GM19099 (cell line): ENCODE data around the gene AIF1L.

Experiments used
- POLR2A ChIP-seq: IDR thresholded peaks from 3 replicates; pipeline ENCODE4 v1.6.1; 2011; ENCODE audit warnings: low read depth; ENCODE audit not compliant: insufficient read length; ENCODE audit errors: extremely low read depth

The AIF1L gene

DNA sequence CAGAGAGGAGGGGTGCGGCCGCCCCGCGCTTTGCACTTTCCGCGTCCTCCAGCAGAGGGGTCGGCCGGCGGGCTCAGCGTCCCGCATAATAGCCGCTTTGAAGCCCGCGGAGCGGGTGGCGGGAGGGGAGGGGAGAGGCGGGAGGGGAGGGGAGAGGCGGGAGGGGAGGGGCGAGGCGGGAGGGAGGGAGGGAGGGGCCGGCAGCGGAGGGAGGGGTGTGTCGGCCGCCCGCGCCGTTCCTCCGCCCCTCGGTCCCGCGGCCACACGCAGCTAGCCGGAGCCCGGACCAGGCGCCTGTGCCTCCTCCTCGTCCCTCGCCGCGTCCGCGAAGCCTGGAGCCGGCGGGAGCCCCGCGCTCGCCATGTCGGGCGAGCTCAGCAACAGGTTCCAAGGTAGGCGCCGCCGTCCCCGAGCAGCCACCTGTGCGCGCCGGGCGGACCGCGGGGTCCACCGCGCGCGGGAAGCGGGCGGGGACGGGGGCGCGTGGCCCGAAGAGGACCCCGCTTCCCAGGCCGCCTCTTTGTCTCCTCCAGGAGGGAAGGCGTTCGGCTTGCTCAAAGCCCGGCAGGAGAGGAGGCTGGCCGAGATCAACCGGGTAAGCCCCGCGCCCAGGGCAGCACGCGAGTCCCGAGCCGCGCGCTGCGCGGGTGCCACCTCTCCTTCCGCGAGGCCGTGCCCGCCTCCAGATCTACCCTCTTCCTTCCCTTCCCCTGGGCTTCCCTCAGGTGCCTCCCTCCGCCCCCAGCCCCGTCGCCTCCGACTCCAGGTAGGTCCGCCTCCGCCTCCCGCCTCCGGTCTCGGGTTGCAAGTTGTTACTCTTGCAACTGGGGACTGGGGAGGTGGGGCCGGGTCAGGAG, at the start of gene AIF1L:
AIF1L (plus strand) TSS at position 263 of the 857 bp plus-strand sequence; CDS start at position 362, 99 bp downstream.
- TF ChIP-seq POLR2A, result no peak

GRCh38 chr9:131046581-131047202, 49.6 kb upstream of the AIF1L start:
- no peak for TF ChIP-seq POLR2A

DNA sequence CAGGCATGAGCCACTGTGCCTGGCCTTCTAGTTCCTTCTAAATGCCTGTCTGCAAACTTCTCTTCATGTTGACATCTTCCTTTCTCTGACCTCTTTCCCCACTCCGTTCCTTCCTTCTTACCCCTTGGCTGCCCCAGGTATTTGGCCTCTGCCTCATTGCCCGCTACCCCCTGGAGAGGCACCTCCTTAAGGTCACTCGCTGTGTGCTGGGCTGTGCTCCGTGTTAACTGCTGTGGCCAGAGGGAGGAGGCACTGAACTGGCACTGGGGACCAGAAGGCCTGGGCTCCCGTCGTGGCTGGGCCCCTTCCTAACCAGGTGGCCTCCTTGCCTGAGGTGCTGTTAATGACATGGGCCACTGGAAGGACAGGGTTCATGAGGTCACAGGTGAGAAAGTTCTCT, 48.0 kb upstream of the AIF1L start:
- no peak for TF ChIP-seq POLR2A

GRCh38 chr9:131048820-131049219, 47.5 kb upstream of the AIF1L start:
- TF ChIP-seq POLR2A, result no peak

- no peak for TF ChIP-seq POLR2A
These were observed 46.3 kb upstream of the AIF1L start for GRCh38 chr9:131049829-131050715.

DNA sequence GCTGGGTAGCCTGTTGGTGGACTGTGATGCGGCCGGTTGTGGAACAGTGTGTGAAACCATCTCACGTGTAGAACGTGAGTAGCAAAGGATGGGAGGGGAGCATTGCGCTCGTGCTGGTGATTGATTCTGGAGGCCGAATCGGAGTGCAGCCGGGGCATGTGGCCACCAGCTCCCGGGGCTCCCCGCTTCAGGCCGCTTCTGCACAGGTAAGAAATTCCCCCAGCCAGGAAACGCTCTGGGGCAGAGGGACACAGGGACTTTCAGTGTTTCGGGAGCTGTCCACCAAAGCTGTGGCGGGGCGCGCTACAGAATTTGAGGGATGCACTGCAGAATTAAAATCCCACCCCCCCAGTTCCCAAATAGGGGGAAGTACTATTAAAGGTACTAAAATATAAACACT, 45.5 kb upstream of the AIF1L start:
- TF ChIP-seq POLR2A, result no peak

- no peak for TF ChIP-seq POLR2A
These were observed 44.5 kb upstream of the AIF1L start for GRCh38 chr9:131051592-131052517.

DNA sequence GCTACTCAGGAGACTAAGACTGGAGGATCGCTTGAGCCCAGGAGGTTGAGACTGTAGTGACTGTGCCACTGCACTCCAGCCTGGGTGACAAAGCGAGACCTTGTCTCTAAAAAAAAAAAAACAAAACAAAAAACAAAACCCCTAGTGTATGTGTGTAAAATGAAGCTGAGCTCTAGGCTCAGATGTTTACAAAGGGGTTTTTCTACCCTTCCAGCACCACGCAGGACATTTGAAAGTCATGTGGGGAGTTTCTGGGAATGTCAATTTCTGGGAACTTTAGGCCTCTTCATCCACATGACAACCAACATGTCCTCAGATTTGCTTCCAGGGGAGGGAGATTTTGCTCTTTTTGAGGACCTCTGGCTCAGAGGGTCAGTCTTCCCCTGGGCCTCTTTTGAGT, 42.4 kb upstream of the AIF1L start:
- TF ChIP-seq POLR2A, result no peak

- no peak for TF ChIP-seq POLR2A
These were observed 39.4 kb upstream of the AIF1L start for GRCh38 chr9:131056781-131057506.

- TF ChIP-seq POLR2A, result no peak
These were observed 35.3 kb upstream of the AIF1L start for GRCh38 chr9:131060900-131061630.

DNA sequence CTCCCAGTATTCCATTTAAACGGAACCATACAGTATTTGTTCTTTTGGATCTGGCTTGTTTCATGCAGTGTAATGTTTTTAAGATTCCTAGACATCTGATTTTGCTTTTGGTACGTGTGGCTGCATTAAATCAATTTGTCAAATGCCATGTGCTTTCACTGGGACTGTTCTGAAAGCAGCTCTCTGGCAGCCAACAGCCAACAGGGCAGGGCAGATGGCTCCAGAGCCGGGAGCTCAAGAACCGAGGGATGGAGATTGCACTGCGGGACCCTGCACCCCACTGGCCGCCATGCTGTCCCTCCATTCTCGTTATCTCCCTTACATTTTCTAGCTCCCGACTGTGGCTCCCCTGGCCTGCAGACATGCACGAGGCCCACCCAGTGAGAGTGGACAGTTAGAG, 33.4 kb upstream of the AIF1L start:
- TF ChIP-seq POLR2A, result no peak

- no peak for TF ChIP-seq POLR2A
These were observed 30.7 kb upstream of the AIF1L start for GRCh38 chr9:131065599-131065998.

GRCh38 chr9:131067625-131068024, 28.7 kb upstream of the AIF1L start:
- no peak for TF ChIP-seq POLR2A
